ENCODE results near the gene MAPT. TPM values are rescaled to one million over a fixed set of nuclear protein-coding genes. Genes with fewer than 3 reads are reported as not detected.
"Not testable (repeated sequence)": the region's sequence is repeated elsewhere in the genome, so short reads cannot be mapped to it uniquely, and the experiment has no call there.

MAPT gene
- total and polyA plus RNA-seq, 4 donors = 48.2 to 446 (median 261) TPM

DNA sequence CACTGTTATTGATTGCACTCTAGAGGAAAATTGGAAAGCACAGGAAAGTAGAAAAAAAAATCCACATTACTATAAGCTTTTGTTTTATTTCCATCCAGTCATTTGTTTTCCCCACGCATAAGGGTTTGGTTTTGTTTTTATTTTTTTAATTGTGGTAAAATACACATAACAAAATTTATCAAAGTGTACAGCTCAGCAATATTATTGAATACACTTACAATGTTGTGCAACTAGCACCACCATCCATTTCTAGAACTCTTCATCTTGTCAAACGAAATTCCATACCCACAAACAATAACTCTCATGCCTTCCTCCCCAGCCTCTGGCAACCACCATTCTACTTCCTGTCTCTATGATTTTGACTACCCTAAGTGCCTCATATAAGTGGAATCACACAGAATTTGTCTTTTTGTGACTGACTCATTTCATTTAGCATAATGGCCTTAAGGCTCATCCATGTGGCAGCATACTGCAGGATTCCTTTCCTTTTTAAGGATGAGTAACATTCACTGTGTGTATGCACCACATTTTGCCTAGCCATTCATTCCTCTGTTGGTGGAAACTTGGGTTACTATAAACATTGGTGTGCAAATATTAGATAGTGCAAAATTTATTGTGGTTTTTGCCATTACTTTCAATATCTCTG lies 38.5 kb upstream of the MAPT start:
- H3K4me1 ChIP-seq (ENCODE audit: control insufficient read depth, insufficient read depth, low read length) = peaks cover 2% of the 10 kb centered on the region
- 69% methylated on average over 1 of the region's 2 CpGs for WGBS (ENCODE audit: insufficient coverage)
- peak in 1 of 6 donors; percentile 63 for DNase-seq (ENCODE audit: low read depth in 4 of 6, low spot score in 6 of 6)
- peaks cover 3% of the 10 kb centered on the region for H3K27me3 ChIP-seq (ENCODE audit: control insufficient read depth, insufficient read depth, low read length)
- H3K36me3 ChIP-seq (ENCODE audit: control insufficient read depth, insufficient read depth, low read length) = no peaks in the 10 kb centered on the region
- H3K4me3 ChIP-seq (ENCODE audit: low read depth, low read length) = no peak overlapping the region
- no peaks in the 10 kb centered on the region for H3K9me3 ChIP-seq (ENCODE audit: control insufficient read depth, insufficient read depth, low read length)
- no peak overlapping the region for H3K27ac ChIP-seq (ENCODE audit: low read depth, low read length)

DNA sequence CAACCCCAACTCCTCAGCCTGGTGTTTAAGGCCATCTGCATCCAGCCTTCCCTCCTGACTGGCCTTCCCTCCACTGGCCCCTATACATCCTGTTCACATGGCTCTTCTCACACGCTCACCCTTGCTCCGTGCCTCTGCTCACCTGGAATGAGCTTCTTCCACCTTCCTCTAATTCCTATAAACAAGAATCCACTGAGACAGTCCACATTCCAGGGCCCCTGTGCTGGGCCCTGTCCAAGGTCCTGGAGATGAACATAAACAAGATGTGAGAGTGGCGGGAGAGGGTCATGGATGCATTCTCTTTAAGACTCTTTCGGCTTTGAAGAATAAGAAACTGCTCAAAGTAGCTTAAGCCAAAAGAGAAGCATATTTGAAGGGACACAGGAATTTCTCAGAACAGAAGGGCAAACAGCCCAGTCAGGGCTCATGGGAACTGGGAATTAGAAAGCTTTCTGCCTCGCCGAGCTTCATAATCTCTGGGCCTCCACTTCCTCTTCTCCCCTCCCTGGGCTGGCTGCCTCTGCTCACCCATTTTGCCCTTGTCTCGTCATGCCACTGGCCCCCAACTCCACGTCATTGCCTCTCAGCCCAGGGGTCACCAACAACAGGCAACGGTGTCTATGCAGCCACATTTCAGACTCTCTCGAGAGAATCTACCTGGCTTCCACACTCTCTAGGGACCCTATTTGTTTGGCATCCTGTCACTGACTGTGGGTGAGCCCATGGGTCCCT lies 36.2 kb upstream of the MAPT start:
- Histone ChIP-seq H3K4me1 (ENCODE audit: control insufficient read depth, insufficient read depth, low read length) (no peaks in the 10 kb centered on the region), H3K27ac (ENCODE audit: low read depth, low read length) (no peak overlapping the region), H3K36me3 (ENCODE audit: control insufficient read depth, insufficient read depth, low read length) (no peaks in the 10 kb centered on the region), H3K9me3 (ENCODE audit: control insufficient read depth, insufficient read depth, low read length) (no peaks in the 10 kb centered on the region), H3K4me3 (ENCODE audit: low read depth, low read length) (no peak overlapping the region), H3K27me3 (ENCODE audit: control insufficient read depth, insufficient read depth, low read length) (no peaks in the 10 kb centered on the region)
- DNase-seq (ENCODE audit: low read depth in 4 of 6, low spot score in 6 of 6) = peak in 1 of 6 donors; percentile 40
- 40% methylated on average over 7 of the region's 10 CpGs for whole genome bisulfite sequencing (ENCODE audit: insufficient coverage)

DNA sequence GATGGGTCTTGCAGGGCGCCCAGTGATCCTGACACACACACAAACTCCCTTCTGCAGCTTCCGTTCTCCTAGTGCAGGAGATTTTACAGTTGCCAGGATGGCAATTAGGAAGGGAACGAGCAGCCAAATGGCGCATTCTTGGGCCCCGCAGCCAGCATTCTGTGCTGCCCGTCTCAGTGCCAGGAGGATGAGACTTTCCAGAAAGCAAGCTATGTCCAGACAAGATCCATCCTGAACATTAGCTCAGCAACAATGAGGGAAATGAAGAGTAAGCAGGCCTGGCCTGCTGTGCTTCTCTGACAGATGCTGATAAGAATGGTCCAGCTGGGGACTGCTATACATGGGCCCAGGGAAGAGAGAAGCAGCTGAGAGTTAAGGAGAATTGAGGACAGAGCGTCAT lies 33.2 kb upstream of the MAPT start:
- Histone ChIP-seq H3K27me3 (ENCODE audit: control insufficient read depth, insufficient read depth, low read length) (no peaks in the 10 kb centered on the region), H3K4me3 (ENCODE audit: low read depth, low read length) (no peak overlapping the region), H3K4me1 (ENCODE audit: control insufficient read depth, insufficient read depth, low read length) (no peaks in the 10 kb centered on the region), H3K27ac (ENCODE audit: low read depth, low read length) (no peak overlapping the region), H3K9me3 (ENCODE audit: control insufficient read depth, insufficient read depth, low read length) (no peaks in the 10 kb centered on the region), H3K36me3 (ENCODE audit: control insufficient read depth, insufficient read depth, low read length) (no peaks in the 10 kb centered on the region)
- 53% methylated on average over 4 of the region's 7 CpGs for WGBS (ENCODE audit: insufficient coverage)
- DNase-seq (ENCODE audit: low read depth in 4 of 6, low spot score in 6 of 6) = peak in 2 of 6 donors; percentile 34 to 45

DNA sequence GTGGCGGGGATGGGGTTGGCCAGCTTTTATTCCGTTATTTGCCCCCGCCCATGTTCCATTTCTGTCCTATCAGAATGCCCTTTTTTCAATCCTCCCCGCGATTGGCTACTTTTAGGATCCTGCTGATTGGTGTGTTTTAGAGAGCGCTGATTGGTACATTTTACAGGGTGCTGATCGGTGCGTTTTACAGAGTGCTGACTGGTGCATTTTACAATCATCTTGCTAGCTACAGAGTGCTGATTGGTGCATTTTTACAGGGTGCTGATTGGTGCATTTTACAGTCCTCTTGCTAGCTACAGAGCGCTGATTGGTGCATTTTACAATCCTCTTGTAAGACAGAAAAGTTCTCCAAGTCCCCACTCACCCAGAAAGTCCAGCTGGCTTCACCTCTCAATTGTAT lies 32.2 kb upstream of the MAPT start:
- H3K36me3 ChIP-seq (ENCODE audit: control insufficient read depth, insufficient read depth, low read length); H3K9me3 ChIP-seq (ENCODE audit: control insufficient read depth, insufficient read depth, low read length); H3K27me3 ChIP-seq (ENCODE audit: control insufficient read depth, insufficient read depth, low read length); H3K4me3 ChIP-seq (ENCODE audit: low read depth, low read length); H3K4me1 ChIP-seq (ENCODE audit: control insufficient read depth, insufficient read depth, low read length); DNase-seq (ENCODE audit: low read depth in 4 of 6, low spot score in 6 of 6); H3K27ac ChIP-seq (ENCODE audit: low read depth, low read length): not testable (repeated sequence)
- WGBS (ENCODE audit: insufficient coverage) = no CpG with 5 or more reads among the region's 9 CpGs

DNA sequence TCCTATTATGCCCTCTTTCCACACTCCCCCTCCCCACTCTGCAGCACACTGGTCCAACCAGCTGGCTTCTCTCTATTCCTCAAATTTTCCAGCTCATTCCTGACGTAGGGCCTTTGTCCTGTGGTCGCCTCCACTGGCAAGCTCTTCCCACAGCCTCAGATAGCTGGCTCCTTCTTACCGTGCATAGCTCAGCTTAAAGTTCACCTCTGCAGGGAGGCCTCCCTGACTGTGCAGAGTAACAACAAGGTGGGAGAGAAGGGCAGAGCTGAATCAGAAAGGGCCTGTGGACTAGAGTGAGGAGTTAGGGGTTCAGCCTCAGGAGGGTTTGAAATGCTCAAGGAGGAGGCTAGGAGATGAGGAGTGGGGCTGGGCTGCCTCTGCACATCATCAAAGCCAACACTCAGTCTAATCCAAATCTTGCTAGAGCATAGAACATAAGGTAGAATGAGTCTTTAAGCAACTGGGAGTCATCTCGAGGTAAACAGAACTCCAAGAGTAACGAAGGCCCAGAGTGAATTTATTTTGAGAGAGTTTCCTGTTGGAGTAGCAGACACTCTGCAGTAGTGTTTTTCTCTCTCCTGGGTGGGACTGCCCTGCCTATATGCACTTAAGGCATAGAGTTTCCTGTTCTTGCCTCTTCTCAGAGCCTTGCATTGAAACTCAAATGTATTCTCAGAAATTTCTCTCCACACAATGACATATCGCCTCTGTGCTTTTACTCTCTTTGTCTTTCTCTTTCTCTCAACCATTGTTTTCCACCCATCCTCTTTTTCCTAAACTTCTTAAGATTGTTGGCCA lies 30.3 kb upstream of the MAPT start:
- H3K27ac ChIP-seq (ENCODE audit: low read depth, low read length) = no peak overlapping the region
- H3K27me3 ChIP-seq (ENCODE audit: control insufficient read depth, insufficient read depth, low read length) = no peaks in the 10 kb centered on the region
- no peaks in the 10 kb centered on the region for H3K9me3 ChIP-seq (ENCODE audit: control insufficient read depth, insufficient read depth, low read length)
- no peak overlapping the region for H3K4me3 ChIP-seq (ENCODE audit: low read depth, low read length)
- H3K4me1 ChIP-seq (ENCODE audit: control insufficient read depth, insufficient read depth, low read length) = no peaks in the 10 kb centered on the region
- no peak for DNase-seq (ENCODE audit: low read depth in 4 of 6, low spot score in 6 of 6)
- H3K36me3 ChIP-seq (ENCODE audit: control insufficient read depth, insufficient read depth, low read length) = no peaks in the 10 kb centered on the region
- 57% methylated on average over 3 of the region's 6 CpGs for WGBS (ENCODE audit: insufficient coverage)

DNA sequence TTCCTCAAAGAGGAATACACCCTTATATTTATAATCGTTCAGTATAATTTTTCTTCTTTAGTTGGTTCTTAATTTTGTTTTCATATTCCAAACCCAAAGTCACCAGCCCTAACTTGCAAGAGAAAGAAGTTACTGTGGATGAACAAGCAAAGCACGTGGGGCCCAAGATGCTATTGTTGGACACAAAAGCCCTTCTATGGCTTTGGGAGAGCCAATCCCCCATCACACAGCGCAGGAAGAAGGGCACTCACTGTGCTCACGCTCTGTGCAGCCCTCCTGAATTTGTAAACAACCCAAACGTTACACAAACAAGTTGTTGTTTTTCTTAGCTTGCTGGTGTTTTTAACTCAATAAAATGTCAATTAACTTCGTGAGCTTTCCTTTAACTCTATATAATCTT lies 27.2 kb upstream of the MAPT start:
- WGBS (ENCODE audit: insufficient coverage) = 57% methylated on average over 1 of the region's 6 CpGs
- H3K4me3 ChIP-seq (ENCODE audit: low read depth, low read length) = no peak overlapping the region
- no peak overlapping the region for H3K27ac ChIP-seq (ENCODE audit: low read depth, low read length)

DNA sequence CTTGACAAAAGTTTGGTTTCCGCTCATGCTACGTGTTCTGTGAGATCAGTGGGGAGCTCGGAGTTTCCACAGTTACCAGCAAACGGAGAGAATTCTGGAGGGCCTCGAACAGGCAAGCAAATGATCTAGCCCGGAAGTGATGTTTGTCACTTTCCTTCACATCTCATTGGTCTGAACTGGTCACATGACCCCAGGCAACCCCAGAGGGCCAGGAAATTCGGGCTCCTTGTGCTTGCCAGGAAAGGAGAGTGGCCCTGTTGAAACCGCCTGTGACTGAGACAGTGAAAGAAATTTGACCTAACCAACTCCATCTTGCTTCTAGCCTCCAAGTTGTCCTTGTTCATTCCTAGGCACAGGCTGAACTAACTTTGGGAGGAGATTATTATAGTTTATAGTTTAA lies 26.7 kb upstream of the MAPT start:
- H3K27me3 ChIP-seq (ENCODE audit: control insufficient read depth, insufficient read depth, low read length) = no peaks in the 10 kb centered on the region
- no peaks in the 10 kb centered on the region for H3K9me3 ChIP-seq (ENCODE audit: control insufficient read depth, insufficient read depth, low read length)
- no peak overlapping the region for H3K27ac ChIP-seq (ENCODE audit: low read depth, low read length)
- H3K4me3 ChIP-seq (ENCODE audit: low read depth, low read length) = no peak overlapping the region
- H3K4me1 ChIP-seq (ENCODE audit: control insufficient read depth, insufficient read depth, low read length) = no peaks in the 10 kb centered on the region
- 69% methylated on average over 7 of the region's 8 CpGs for WGBS (ENCODE audit: insufficient coverage)
- H3K36me3 ChIP-seq (ENCODE audit: control insufficient read depth, insufficient read depth, low read length) = no peaks in the 10 kb centered on the region
- DNase-seq (ENCODE audit: low read depth in 4 of 6, low spot score in 6 of 6) = no peak

More for the DNA sequence above, 27.2 kb upstream of the MAPT start:
- Histone ChIP-seq H3K9me3 (ENCODE audit: control insufficient read depth, insufficient read depth, low read length) (no peaks in the 10 kb centered on the region), H3K27me3 (ENCODE audit: control insufficient read depth, insufficient read depth, low read length) (no peaks in the 10 kb centered on the region), H3K36me3 (ENCODE audit: control insufficient read depth, insufficient read depth, low read length) (no peaks in the 10 kb centered on the region), H3K4me1 (ENCODE audit: control insufficient read depth, insufficient read depth, low read length) (no peaks in the 10 kb centered on the region)
- peak in 2 of 6 donors; percentile 11 to 36 for DNase-seq (ENCODE audit: low read depth in 4 of 6, low spot score in 6 of 6)

DNA sequence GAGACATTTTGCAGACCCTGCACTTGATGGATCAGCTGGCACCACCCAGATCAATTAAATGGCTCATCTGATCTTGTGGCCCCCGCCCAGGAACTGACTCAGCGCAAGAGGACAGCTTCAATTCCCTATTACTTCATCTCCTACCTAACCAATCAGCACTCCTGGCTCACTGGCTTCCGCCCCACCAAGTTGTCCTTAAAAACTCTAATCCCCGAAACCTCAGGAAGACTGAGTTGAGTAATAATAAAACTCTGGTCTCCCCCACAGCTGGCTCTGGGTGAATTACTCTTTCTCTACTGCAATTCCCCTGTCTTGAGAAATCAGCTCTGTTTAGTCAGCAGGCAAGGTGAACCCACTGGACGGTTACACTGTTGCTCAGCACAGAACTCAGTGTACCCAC lies 26.1 kb upstream of the MAPT start:
- WGBS (ENCODE audit: insufficient coverage) = 60% methylated on average over 3 of the region's 5 CpGs
- H3K27ac ChIP-seq (ENCODE audit: low read depth, low read length) = no peak overlapping the region
- no peaks in the 10 kb centered on the region for H3K4me1 ChIP-seq (ENCODE audit: control insufficient read depth, insufficient read depth, low read length)
- DNase-seq (ENCODE audit: low read depth in 4 of 6, low spot score in 6 of 6) = no peak
- H3K27me3 ChIP-seq (ENCODE audit: control insufficient read depth, insufficient read depth, low read length) = no peaks in the 10 kb centered on the region
- H3K9me3 ChIP-seq (ENCODE audit: control insufficient read depth, insufficient read depth, low read length) = no peaks in the 10 kb centered on the region
- H3K36me3 ChIP-seq (ENCODE audit: control insufficient read depth, insufficient read depth, low read length) = no peaks in the 10 kb centered on the region
- no peak overlapping the region for H3K4me3 ChIP-seq (ENCODE audit: low read depth, low read length)

DNA sequence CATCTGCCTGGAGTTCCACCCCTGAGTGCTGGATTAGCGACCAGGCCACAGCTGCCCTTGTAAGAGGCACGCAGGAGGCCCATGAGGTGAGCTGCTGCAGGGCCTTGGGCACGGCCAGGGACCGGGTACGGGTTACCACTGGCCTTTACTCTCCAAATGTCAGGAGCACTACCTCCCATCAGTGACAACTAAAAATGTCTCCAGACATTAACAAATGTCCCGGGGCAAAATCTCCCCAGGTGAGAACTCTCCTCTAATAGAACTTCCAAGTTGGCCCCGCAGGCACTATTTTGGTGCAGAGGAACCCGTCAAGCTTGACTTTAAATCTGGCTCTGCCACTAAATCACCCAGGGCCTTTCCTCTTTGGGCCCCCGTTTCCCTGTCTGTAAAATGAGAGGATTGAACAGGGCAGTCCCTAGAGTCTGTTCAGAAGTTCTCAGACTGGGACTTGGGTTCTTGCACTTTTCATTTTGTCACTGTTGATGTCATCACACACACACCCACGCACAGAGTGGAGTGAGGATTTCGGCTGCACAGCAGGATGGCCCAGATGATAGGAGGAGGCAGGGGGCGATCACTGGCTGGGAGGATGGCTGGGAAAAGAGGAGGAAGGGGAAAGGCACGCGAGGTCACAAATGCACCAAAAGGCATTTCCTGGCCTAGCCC lies 24.5 kb upstream of the MAPT start:
- no peak overlapping the region for H3K27ac ChIP-seq (ENCODE audit: low read depth, low read length)
- no peak overlapping the region for H3K4me3 ChIP-seq (ENCODE audit: low read depth, low read length)
- H3K4me1 ChIP-seq (ENCODE audit: control insufficient read depth, insufficient read depth, low read length) = no peaks in the 10 kb centered on the region
- H3K9me3 ChIP-seq (ENCODE audit: control insufficient read depth, insufficient read depth, low read length) = no peaks in the 10 kb centered on the region
- 84% methylated on average over 7 of the region's 14 CpGs for WGBS (ENCODE audit: insufficient coverage)
- no peaks in the 10 kb centered on the region for H3K36me3 ChIP-seq (ENCODE audit: control insufficient read depth, insufficient read depth, low read length)
- DNase-seq (ENCODE audit: low read depth in 4 of 6, low spot score in 6 of 6) = no peak
- no peaks in the 10 kb centered on the region for H3K27me3 ChIP-seq (ENCODE audit: control insufficient read depth, insufficient read depth, low read length)
